Nucleus accumbens (tissue), 56 donors: ENCODE results near the gene LAMTOR5.
A peak's percentile ranks its signal among the peaks of the same experiment; 100 is the strongest.
"Not testable (repeated sequence)": the region's sequence is repeated elsewhere in the genome, so short reads cannot be mapped to it uniquely, and the experiment has no call there.

Source experiments
- DNase-seq, 56 donors: peaks; one replicate each; lab custom pipeline; 2025; lab: John Stamatoyannopoulos, UW

LAMTOR5 gene

GRCh38 chr1:110407260-110408210 is at the start of gene LAMTOR5:
Gene LAMTOR5, minus strand, starts transcription at chr1:110407694. Its CDS starts 74 bp downstream, at chr1:110407620.
- peak; percentile 31 to 95 (median 86) for DNase-seq

- no peak for DNase-seq
These were observed 49.7 kb upstream of the LAMTOR5 start for GRCh38 chr1:110457206-110457605.

DNA sequence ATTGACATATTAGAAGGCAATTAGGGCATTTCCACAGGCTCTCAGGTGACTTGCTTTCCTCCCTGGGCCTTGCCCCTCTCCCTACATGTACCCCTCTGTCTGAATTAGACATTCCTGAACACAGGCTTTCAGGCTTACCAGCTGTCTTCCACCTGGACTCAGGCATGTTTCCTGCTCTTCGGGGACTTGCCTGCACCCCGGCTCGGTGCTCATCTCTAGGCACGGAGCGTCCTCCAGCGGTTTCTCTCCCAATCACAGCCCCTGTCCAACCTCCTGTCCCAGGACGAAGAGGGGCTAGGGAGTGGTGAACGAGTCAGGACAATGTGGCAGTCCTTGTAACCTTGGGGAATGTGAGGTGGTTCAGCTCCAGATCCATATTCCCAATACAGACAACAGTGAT is 47.7 kb upstream of the LAMTOR5 start:
- no peak for DNase-seq

- DNase-seq = no peak
These were observed 46.8 kb upstream of the LAMTOR5 start for GRCh38 chr1:110454328-110454727.

DNA sequence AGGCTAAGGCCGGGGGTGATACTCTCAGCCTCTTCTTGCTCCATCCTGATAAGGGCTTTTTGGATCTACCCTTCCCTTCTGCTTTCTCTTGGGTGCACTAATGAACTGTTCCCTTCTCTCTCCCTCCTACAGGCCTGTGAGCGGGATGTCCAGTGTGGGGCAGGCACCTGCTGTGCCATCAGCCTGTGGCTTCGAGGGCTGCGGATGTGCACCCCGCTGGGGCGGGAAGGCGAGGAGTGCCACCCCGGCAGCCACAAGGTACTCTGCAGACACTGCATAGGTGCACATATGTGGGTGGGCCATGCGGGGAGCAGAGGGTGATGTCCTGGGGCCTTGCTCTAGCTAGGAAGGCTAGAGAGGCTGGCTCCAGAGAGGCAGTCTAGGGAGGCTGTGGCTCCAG is 46.3 kb upstream of the LAMTOR5 start:
- DNase-seq = no peak

DNA sequence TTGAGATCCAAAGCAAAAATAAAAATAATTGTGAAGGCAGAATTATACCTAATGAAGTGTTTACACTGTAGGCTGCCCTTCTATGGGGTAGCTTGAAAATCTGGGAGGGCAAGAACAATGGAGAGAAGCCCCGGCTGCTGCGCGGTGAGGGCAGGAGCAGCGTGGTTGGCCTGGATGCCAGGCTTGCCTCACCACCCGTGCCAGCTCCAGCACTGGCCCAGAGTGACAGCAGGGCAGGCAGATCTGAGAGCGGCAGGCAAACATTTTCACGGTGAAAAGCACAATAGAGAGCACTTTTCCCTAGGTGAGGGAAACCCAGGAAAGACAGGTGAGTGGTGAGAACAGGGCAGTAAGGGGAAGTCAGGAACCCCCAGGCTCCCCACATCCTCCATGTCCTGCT is 44.8 kb upstream of the LAMTOR5 start:
- peak in 3 of 56 donors; percentile 16 to 23 (median 18) for DNase-seq

- DNase-seq = no peak
These were observed 43.4 kb upstream of the LAMTOR5 start, which contains the start of gene PROK1 for GRCh38 chr1:110450929-110451328. Gene PROK1, plus strand, starts transcription at chr1:110451149. Its CDS starts 68 bp downstream, at chr1:110451217.

DNA sequence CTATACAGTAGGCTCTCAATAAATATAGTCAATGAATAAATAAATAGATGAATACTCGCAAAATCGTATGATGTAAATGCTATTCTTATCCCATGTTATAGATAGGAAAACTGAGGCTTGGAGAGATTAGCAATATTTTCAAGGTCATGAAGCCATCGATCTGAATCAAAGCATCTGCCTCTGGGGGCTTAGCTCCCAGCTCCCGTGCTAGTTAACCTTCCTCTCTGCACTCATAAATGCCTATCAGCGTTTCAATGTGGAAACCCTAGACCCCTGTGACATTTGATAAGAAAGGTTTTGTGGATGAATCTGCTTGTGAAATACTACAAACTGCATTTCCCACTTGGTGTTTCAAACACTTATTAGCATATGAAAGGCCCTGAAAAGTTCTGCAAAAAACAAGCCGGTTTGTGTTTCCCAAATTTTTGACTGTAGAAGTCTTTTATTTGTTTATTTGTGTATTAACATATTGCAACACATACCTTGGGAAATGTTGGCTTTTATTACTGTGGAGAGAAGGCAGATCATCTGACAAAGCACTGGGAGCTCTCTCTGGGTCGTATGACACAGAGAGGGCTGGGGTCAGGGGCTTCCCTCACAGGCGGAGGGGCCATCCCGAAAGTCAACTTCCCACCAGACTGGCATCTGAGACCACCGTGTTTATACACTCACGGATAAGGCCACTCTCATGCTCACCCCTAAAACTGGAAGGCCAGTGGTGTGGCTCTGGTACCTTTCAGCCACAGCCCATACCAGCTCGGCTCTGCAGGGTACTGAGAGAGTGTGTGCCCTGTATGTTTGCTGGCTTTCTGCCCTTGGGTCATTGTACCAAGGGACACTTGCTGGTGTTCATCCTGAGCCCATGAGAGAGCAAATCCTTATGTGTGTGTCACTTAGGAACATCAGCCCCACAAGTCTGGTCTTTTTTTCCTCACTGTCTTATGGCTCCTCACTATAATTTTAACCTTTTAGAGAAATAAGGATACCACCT is 42.5 kb upstream of the LAMTOR5 start:
- DNase-seq = no peak

- DNase-seq = no peak
These were observed 37.1 kb upstream of the LAMTOR5 start for GRCh38 chr1:110444561-110444960.

DNA sequence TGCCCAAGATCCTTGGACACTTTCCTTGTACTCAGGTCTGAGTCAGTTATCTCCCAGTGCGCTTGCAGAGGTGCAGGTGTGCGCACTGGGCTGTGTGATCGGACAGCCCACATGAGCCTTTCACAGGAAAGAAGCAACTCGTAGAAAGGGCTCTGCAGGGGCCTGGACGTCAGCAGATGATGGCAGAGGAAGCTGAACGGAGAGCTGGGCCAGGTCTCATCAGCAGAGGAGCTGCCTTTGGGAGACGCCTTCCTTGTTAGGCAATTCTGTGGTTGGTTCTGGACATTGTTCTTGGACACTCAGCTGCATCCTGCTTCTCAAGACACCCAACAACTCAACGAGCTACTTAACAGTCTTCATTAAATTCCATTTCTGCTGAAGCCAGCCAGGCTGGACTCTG is 36.0 kb upstream of the LAMTOR5 start:
- DNase-seq = no peak

DNA sequence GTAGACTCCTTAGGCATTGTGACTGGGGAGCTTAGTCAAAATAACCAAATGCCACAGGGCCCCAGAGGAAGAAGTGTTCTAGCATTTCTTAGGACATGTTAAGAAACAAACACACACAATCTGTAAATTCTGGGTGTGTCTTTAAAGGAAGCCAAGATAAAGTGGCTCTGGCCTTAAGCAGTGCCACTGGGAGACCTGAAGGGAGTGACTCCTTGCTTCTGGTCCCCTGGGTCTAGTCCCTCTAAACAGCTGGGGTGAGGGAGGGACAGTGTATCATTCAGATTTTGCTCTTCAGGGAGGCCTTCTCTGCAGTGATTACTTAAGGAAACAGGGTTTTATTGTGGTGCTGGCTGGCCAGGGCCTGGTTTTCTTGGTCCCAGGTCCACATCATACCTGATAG is 34.4 kb upstream of the LAMTOR5 start:
- no peak for DNase-seq

DNA sequence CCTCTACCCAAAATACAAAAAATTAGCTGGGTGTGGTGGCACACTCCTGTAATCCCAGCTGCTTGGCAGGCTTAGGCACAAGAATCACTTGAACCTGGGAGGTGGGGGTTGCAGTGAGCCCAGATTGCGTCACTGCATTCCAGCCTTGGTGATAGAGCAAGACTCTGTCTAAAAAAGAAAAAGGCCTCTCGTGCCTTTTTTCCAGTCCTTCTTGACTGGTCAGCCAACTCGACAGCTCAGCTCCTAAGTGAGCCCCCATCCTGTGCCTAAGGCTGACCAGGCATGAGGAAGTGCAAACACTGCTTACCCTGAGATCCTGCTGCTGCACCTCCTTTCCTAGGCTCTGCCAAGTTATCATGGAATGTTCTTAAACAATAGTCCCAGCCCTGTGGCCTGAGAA is 33.4 kb upstream of the LAMTOR5 start:
- no peak for DNase-seq

GRCh38 chr1:110439873-110440272 is 32.4 kb upstream of the LAMTOR5 start:
- not testable (repeated sequence) for DNase-seq

DNA sequence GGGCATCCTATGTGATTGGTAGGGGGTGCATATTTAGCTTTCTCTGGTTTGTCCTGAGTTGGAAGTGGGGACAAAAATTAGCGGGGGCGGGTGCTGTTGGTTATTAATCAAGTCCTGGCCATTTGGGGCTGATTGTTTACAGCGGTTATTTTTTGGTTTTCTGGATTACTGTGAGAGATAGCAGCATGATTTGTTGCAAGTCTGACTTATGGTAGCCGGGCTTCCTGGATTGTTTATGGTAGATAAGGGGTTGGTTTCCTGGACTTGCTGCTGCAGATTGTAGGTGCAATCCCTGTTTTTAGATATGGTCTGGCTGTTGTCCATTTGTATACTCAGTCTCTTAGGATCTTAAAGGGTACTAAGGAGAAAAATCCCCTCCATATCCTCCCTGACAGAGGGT is 31.4 kb upstream of the LAMTOR5 start:
- DNase-seq = no peak

- not testable (repeated sequence) for DNase-seq
These were observed 30.3 kb upstream of the LAMTOR5 start for GRCh38 chr1:110437645-110438299.

DNA sequence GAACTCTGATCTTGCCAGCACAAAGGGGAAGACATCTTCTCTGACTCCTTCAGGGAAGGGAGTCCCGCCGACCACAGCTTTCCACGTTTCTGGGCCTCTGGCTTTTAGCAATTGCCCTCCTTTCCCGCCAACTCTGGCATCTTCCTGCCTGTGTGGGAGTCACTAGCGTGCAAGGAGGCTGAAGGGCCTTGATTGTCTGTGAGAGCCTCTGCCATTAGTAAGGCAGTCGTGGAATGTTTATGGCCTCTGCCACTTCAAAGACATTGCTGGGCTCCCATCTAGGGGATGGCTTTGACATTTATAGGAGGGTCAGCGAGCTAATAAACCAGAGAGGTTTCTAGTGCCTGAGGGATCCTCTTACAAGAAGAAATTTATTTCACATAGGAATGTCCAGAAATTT is 29.1 kb upstream of the LAMTOR5 start:
- DNase-seq = no peak

- no peak for DNase-seq
These were observed 27.5 kb upstream of the LAMTOR5 start for GRCh38 chr1:110434946-110435345.

DNA sequence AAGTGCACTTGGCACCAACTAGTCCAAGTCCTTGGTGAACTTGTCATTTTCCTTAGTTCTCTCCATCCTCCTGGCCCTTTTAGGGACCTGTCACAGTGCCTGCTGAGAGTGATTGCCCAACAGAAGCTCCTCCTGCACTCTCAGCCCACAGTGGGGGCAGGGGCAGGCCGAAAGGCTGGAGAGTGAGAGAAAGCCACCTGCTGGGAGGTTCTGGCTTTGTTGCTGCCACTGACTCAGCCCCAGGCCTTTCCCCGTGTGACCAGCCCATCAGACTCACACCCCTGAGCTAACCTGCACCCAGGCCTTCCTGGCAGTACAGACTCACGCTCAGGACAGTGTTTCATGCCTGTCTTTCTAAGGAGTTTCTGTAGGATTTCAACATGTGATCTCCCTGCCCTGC is 26.3 kb upstream of the LAMTOR5 start:
- DNase-seq = peak in 2 of 56 donors; percentile 21 to 35

DNA sequence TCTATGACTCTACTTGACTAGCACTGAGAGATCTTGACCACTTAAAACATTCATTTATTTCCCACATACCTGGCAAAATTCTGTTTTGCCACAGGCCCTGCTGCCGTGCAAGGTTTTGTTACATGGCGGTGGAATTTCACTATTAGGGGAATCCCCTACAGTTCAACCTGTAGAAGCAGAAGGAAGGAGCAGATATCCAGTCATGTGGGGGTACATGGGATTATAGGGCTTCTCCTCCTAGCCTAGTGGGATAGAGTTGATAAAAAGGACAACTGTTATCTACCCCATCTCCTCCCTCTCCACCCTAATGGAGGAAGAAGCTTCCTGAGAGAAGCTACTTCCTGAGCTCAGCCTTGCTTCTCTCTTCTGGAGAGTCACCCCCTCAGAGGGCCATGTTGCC is 25.7 kb upstream of the LAMTOR5 start:
- no peak for DNase-seq

DNA sequence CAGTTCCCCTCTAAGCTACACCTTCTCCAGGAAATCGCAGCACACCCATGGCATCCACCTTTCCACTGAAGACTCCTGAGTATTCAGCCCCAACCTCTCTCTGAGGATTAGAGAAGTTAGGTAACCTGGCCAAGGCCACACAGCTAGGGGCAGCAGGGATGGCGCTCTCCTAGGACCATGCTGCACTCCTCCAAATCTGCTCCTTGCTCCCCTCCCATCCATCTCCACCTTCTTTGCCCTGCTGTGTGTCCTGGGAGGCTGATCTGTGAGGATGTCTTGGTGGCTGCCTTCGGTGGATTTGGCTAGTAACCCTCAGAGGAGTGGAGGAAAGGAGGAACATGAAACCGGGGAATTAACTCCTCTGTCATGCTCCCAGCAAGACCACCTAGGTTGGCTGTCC is 23.4 kb upstream of the LAMTOR5 start:
- DNase-seq = no peak
